GM18868 (cell line): Measurements from ENCODE around the gene CNTFR.
"Not testable (repeated sequence)": the region's sequence is repeated elsewhere in the genome, so short reads cannot be mapped to it uniquely, and the experiment has no call there.

Experiments
- ATAC-seq: cut with Tn5 transposase; IDR thresholded peaks from one replicate; pipeline ENCODE4 v1.9.1; 2021; ENCODE audit warnings: mild to moderate bottlenecking, moderate library complexity; ENCODE audit not compliant: unreplicated experiment

The CNTFR gene

DNA sequence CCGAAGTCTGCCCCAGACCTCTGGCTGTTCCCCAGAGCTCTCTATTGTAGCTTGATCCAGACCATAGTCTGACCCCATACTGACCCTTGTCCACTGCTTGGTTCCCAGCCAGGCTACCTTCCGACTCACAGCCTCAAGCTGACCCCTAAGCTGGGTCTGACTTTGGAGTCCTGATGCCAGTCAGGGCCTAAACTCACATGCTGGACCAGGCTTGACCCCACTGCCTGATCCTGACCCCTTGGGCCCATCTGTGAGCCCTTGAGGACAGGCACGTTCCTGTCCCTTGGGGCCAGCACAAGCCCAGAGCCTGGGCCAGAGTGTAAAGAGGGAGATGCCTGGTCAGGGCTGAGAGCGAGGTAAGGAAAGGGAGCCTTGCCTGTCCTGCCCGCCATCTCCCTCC is 34.0 kb downstream of the CNTFR start:
- ATAC-seq, result no peak

DNA sequence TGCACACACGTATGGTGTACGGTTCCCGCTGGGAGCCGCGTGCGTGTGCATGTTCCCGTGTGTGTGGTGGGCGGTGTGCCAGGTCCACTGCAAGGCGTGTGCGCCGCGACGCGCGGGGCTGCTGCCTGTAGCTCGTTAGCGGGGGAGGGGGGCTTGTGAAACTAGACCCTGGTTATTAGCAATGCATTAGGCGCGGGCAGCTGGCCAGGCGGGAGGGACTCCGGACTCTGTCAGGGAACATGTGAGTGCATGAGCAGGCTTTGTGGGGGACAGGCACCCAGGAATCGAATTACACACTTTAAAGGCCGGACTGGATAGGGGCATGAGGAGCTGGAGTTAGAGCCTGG is 34.5 kb downstream of the CNTFR start:
- no peak for ATAC-seq

DNA sequence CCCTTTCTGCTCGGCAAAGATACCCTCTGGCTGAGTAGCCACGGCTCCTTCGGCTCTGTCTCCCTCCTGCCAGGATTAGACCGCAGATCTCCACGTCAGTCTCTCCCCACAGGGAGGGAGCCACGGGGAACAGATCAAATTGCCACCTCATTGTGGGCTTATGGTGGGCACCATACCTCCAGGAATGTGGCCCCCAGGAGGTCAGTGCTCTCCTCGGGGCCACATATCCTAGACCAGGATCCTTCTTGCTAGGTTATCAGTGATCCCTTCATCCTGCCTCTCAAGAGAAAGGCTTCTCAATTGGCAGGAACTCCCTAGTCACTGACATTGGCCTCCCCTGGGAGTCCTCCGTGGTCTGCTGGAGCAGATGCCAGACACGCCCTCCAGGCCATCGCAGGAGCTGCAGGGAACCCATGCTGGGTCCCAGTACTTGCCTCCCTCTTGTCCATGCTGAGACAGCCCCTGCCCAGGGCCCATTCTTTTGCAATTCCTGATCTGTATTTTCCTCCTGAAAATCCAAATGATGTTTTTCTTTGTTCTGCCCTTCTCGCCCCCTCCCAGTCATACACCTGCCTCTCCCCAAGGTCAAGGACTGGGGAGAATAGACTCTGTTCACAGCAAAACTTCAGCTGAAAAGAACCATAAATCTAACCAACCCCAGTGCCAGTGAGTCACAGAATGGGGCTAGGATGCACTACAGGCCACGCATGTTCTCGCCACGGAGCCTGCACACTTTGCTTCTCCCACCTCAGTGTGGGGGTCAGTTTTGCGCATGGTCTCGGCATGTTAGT is 35.1 kb downstream of the CNTFR start:
- no peak for ATAC-seq

DNA sequence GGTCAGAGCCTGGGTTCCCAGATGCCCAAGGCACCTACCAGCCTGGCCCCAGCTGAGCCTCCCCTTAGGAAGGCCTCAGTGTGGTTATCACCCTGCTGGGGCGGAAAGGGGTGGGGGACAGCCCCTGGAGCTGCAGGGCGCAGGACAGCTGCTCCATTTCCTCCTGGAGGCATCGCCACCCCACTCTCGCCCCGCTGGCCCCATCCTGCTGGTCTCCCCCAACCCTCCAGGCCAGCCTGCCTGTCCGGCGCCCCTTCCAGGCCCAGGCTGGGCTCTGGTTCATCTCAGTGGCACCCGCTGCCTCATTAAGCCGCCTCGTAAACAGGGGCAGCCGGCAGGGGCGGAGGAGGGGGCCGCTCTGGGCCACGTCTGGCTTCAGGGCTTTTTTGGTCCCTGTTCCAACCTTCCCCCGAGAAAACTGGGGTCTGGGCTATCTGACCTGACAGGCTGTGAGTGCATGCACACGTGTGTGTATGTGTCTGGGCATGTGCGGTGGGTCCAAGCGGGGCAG is 36.0 kb downstream of the CNTFR start:
- no peak for ATAC-seq

DNA sequence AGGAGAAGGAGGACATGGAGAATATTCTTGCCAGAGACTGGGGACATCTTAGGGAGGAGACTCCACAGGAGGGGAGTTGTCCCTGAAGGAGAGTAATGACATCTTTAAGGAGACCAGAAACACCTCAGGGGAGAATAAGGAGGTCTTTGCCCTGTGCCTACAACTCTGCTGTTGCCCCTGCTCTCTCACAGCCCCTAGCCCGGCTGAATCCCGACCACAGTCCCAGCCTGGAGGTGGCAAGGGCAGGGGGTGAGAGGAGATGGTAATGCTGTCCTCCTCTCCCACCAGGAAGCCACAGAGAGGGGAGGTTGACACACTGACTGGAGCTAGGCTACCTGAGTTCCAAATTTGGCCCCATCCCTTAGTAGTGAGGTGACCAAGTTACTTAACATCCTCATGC is 36.5 kb downstream of the CNTFR start:
- no peak for ATAC-seq

DNA sequence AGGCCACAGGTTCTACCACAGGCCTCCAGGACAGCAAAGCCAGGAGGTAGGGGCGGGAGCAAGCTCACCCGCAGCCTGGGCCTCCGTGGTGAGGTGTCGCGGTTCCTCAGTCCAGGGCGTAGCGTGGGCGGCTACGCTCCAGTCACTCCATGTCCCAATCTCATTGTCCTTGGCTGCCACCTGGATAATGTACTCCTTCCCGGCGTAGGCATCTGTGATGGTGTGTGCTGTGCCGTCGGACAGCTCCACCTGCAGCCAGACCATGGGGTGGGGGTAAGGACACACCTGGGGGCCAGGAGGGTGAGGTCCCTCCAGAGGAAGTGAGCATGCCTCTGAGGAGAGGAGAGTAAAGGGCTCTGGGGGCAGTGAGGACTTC is 36.9 kb downstream of the CNTFR start:
- ATAC-seq, result no peak

DNA sequence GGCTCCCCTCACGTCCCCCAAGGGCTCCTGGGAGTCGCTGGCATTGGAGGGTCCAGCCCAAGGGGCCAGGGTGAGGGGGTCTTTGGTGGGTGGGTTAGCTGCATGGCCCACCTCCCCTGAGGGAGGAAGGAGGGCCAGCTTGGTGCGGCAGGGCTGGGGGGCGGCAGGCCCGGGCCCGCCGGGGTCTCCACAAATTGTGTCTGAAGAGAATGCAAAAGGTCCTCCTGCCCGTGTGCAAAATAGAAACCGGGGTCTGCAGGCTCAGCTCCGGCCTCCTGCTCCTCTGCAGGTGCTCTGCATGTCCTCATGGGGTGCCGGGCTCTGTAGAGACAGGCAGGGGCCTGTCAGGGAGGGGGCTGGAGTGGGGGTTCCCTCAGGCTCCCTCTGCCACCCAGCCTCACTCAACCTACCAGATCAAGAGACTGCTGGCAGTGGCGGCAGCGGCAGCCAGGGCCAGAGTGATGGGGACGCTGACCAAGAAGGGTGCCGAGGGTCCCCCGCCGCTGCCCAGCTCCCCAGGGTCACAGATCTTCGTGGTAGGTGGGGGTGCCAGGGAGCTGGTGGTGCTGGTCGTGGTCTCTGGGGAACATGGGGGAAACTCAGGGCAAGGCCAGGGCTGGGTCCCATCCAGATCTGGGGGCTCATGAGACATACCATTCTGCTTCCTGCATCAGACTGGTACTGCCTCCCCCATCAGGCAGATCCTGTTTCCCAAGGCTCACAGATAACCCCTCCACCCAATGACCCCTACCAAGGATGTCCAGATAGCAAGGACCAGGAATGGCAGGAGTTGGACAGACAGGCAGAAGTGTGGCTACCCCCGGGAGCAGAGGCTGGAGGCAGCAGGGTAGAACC is 37.5 kb downstream of the CNTFR start:
- ATAC-seq, result no peak

DNA sequence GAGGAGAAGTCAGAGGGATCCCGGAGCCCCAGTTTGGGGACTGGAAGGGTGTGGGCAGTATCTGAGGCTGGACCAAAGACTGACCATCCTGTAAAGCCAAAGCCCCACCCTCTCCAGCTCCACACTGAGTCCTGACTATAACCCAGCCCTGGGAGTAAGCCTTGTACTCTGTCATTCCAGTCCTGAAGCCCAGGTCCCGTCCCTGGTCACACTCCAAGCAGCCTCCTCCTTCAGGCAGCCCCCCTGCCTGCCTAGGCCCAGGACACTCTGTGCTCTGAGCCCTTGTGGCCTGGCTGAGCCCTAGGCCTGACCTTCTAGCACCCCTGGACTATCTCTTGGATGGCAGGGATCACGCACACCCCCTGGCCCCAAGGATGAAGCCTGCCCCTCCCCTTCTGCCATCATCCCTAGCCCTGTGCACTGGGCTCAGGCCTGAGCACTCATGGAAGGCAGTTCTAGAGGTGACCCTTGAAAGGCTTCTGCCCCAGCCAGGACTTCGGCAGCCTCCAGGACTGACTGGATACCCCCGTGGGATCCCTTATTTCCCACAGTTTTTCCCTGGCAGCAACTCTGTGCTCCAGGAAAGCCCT is 38.7 kb downstream of the CNTFR start:
- no peak for ATAC-seq

DNA sequence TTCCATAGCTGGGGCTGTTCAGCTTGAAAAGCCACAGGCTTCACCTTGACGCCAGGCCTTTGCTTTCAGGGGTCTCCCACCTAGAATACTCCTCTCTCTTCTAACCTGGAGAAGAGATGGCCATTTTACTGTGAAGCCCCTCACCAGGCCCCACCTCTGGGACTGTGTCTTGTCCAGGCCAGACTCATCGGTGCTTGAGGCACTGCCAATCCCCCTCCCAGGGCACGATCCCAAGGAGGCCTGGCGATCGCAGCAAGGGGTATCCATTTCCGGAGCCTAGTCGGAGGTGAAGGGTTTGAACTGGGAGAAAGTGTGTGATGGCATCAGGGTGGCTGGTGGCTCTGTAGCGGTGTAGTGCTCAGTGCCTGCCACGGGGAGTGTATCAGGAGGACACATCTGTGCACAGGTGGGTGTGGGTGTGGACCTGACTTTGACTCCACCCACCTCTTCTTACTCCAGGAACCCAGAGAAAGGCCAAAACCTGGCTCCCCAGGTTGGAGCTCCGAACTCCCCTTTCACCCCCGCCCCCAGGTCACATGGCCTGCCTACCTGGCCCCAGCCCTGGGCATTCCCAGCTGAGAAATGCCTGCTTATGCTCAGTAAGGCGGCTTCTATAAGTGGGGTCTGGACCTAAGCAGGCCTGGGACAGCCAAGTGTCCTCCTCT is 39.4 kb downstream of the CNTFR start:
- no peak for ATAC-seq

DNA sequence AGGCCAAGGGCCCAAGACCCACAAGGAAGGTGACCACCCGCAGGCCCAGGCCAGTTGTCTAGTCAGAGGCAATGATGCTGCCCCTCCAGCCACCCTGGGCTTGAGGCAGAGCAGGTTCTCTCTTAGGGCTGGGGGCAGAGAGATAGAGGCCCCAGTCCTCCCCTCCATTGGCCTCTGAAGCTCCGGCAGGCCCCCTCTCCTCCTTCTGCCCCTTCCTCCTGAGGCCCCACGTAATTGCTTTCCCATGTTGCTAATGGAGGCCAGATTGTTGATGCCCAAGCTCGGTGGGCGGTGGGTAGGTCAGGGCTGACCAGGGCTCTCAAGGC is 40.2 kb downstream of the CNTFR start:
- no peak for ATAC-seq

DNA sequence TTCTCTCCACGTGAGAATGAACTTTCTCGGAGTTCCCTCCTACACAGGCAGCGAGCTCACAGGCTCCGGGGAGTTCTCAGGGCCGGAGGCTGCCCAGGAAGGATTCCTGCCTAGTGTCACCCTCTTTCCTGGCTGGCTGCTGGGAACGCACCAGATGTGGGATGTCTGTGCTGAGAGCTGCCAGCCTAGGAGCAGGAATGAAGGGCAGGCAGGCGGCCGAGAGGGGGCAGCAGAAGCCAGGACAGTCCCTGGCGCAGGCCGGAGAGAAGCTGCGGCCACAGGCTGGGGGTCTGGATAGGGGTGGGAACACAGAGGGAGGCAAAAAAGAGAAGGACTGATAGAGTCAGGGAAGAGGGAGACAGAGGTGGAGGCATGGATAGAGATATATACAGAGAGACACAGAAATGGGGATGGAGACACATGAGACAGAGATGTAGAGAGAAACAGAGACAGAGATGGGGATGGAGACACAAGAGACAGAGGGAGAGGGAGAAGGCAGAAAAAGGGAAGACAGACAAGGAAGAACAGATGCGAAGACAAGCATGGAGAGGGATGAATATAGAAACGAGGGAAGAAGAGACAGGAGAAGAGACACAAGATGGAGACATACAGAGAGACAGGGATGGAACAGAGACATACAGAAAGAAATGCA is 41.4 kb downstream of the CNTFR start:
- no peak for ATAC-seq

DNA sequence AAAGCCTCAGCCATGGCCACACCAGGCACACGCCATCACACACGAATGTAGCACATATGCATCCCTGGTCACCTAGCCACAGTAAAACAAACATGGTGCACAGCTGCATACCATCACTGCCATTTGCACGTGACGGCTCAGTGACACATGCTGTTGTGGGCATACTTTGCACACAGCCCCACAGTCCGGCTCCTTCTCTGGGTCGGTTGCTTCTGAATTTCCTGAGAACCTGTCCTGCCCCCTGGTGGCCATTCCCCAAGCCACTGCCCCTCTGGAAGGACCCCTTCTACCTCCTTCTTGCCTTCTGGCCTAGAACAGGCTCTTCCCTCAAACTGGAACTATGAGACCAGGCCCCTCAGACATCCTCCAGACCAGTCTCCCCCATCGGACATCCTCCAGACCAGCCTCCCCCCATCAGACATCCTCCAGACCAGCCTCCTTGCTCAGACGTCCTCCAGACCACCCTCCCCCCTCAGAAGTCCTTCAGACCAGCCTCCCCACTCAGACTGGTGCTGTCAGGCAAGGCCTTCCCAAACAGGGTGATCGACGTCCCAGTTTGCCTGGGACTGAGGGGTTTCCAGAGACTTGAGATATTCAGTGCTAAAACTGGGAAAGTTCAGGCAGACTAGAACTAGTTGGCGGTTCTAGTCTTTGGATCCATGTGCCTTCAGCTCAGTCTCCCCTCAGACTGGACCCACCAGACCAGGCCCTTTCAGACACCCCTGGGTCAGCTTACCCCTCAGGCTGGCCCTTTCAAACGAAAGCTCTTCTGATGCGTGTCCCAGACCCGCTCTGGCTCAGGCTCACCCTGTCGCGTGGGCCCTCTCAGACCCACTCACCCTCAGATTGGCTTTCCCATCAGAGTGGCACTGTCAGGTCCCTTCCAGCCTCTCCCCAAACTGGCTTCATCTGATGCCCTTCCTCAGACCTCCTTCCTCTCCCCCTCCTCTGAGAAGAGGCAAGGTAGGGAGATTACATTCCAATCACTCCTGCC is 42.4 kb downstream of the CNTFR start:
- no peak for ATAC-seq

DNA sequence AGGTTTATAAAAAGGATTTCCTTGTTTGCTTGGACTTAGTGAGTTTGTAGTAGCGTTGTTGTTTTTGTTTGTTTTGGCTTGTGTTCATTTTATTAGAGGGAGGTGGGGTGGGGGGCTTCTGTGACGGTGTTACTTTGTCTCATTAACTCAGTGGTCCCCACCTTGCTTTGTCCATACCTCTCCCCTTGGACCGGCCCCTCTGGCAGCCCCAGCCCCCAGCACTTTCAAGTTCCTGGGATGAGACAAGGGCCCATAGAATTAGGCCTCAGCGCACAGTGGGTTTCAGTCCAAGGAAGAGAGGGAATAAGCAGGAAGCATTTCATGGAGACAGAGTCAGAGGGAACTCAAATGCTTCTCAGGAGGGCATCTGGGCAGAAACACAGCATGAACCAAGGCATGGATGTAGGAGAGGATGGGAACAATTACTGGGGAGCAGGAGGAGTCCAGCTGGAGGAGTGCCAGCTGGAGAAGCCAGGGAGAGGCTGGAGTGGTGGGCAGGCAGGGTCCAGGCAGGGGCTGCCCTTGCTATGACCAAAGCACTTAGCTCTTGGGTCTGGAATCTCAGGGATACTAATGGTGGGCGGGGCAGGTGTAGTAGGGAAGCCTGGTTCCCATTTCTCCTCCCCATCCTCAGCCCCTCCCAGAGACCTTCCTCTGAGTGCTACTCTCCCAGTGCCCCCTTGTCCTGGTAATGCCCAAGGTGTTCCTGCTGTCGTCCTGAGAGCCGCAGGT is 43.3 kb downstream of the CNTFR start:
- ATAC-seq, result no peak

DNA sequence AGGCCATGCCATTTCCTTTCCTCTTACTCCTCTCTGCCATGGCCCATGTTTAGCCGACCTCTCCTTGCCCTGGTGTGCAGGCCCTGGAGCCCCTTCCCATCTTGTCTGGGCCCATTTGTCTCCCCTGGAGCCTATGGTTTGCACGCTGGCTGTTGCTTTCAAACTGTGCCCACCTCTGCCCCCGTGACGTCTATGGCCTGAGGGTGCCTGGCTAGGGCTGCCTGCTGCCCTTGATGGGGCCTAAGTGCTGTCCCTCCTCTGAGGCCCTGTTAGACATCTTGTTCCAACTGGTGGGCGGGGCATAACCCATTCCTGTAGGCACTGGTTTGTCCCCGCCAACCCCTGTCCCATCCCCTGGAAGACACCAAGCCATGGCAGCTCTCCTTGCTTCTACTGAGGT is 44.0 kb downstream of the CNTFR start:
- no peak for ATAC-seq

DNA sequence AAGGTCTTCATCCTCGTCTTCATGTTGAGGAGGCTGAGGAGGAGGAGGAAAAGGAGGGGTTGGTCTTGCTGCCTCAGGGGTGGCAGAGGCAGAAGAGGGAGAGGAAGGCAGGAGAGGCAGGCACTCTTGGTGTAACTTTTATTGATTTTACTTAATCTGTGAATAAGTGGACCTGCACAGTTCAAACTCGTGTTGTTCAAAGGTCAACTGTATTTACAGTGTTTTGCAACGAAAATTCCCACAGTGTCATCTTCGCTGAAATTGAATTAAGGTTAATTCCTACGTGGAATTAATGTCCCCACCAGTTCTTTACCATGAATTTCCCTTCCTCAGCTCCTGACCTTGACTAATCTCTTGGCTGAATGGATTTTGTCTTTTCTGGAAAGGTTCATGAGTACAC is 45.5 kb downstream of the CNTFR start:
- no peak for ATAC-seq

DNA sequence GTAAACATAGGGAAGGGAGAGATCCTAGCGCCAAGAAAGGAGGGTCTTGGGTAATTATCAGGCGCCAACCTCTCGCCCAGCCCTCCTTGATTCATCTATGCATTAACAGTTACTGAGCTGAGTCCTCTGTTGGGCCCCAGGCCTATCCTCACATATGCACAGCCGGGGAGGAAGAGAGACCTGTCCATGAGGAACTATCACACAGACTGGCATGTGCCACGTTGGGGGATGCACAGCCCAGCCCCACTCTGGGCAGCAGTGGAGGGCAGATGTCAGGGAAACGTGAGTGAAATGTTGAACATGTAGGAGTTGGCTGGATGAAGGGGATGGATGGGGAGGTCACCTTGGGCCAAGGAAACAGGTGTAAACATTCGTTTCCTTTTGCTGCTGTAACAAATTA is 48.0 kb downstream of the CNTFR start:
- ATAC-seq, result no peak

DNA sequence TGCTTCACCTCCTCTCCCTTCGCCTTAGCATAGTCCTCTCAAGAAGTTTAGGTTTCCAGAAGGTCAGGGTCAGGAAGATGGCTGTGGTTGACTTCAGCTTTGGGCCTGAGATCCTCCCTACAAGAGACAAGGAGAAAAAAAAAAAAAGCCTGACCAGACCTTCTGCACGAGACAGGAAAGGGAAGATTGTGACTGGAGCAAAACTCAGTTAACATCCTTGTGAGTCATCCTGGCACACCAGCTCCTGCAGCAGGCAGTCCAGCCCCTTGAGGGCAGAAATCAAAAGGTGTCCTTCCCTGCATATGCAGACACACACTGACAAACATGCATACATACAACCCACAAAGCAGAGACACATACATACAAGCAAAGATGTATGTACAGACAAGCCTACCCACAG is 48.7 kb downstream of the CNTFR start:
- ATAC-seq, result no peak

DNA sequence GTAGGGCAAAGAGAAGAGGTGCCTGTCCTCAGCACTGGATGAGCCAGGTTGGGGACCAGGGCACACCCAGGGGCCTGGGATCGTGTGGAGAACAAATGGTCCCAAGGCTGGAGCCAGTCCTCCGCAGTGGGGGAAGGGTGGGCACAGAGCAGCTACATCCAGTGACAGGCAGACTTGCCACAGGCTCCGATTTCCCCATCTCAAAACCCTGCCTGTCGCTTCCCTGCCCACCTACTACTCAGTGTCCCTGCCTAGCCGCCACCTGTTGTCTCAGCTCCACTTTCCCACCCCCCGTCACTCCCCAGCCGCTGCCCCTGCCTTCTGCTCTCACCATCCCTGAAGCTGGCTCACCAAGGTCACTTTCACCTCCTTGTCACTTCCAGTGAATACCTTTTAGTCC is 52.8 kb downstream of the CNTFR start:
- no peak for ATAC-seq

DNA sequence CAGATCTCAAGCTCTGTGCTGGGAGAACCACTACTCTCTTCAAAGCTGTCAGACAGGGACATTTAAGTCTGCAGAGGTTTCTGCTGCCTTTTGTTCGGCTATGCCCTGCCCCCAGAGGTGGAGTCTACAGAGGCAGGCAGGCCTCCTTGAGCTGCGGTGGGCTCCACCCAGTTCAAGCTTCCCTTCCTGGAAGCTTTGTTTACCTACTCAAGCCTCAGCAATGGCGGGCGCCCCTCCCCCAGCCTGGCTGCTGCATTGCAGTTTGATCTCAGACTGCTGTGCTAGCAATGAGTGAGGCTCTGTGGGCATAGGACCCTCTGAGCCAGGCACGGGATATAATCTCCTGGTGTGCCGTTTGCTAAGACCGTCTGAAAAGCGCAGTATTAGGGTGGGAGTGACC is 57.5 kb downstream of the CNTFR start:
- not testable (repeated sequence) for ATAC-seq
